ENCODE measurements around the gene PLCD1.
"Not testable (repeated sequence)": the region's sequence is repeated elsewhere in the genome, so short reads cannot be mapped to it uniquely, and the experiment has no call there.

The PLCD1 gene

GRCh38 chr3:37986479-37987314 is 42.7 kb downstream of the PLCD1 start:
- no peak for DNase-seq (ENCODE audit: low read depth)

DNA sequence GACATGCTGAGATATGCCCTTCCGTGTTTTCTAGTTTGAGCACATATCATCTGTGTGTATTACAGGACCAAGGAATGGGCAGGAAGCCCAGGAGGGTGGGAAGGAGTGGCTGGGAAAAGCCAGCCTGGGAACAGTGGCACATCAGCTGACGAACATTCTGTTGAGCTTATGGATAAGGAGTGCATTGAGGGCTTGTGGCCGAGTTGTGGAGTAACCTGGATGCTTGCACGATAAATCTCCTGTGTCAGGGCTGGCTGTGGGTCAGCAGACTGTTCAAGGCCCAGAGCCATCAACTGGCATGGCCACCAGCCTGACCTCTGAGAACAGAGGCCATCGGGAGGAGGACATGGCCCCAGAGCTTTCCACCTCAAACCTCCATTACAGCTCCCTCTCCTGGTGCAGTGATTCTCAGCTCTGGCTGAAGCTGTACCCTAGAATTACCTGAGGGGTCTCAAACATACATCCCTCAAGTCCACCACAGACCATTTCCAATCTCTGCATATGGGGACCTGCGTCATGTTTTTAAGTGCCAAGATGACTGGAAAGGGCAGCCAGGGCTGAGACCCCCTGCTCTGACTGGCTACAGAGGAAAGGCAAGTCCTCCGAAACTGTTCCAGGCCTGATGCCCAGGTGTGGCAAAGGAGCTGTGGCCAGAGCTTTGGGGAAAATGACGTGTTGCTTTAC is 43.7 kb downstream of the PLCD1 start:
- DNase-seq (ENCODE audit: low read depth), result peak; percentile 25

- no peak for DNase-seq (ENCODE audit: low read depth)
Measured at GRCh38 chr3:37984596-37984995, 44.8 kb downstream of the PLCD1 start.

DNA sequence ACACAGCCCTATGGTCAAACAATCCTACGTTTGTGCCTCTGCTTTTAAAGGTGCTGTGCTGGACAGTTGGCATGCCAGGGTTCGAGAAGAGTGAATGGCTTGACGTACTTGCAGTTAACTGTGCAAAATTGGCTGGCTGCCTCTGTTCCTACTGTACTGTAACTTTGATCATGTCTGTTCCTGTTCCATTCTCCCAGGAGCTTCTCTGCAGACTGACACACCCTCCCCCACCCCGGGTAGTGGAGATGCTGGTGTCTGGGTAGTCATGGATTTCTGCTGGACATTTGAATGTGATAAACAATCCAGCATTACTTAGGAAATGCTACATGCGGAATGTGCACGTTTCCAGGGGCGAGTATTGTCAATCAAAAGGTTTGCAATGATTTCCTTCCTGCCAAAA is 45.4 kb downstream of the PLCD1 start:
- no peak for DNase-seq (ENCODE audit: low read depth)

DNA sequence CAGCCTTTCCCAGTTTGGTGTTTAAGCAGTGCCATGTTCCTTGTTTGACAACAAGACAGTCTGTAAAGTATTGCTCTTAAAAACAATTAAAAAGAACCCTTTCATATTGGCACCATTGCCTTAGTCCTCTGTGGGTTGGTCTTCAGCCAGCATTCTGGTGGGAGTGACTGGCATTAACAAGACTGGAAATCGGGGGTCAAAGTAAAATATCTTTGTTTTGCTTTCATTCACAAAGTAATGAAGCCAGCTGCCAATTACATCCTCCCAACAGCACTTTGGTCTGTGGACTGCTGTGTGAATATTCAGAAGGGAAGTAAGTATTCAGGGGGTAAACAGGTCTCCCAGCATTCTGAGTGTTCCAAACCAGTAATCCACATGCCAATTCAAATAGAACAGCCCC is 47.1 kb downstream of the PLCD1 start:
- DNase-seq (ENCODE audit: low read depth), result no peak

- DNase-seq (ENCODE audit: low read depth), result no peak
Measured at GRCh38 chr3:37981348-37981664, 48.1 kb downstream of the PLCD1 start.

- no peak for DNase-seq (ENCODE audit: low read depth)
Measured at GRCh38 chr3:37980462-37981347, 48.7 kb downstream of the PLCD1 start.

- no peak for DNase-seq (ENCODE audit: low read depth)
Measured at GRCh38 chr3:37979541-37980461, 49.6 kb downstream of the PLCD1 start.

DNA sequence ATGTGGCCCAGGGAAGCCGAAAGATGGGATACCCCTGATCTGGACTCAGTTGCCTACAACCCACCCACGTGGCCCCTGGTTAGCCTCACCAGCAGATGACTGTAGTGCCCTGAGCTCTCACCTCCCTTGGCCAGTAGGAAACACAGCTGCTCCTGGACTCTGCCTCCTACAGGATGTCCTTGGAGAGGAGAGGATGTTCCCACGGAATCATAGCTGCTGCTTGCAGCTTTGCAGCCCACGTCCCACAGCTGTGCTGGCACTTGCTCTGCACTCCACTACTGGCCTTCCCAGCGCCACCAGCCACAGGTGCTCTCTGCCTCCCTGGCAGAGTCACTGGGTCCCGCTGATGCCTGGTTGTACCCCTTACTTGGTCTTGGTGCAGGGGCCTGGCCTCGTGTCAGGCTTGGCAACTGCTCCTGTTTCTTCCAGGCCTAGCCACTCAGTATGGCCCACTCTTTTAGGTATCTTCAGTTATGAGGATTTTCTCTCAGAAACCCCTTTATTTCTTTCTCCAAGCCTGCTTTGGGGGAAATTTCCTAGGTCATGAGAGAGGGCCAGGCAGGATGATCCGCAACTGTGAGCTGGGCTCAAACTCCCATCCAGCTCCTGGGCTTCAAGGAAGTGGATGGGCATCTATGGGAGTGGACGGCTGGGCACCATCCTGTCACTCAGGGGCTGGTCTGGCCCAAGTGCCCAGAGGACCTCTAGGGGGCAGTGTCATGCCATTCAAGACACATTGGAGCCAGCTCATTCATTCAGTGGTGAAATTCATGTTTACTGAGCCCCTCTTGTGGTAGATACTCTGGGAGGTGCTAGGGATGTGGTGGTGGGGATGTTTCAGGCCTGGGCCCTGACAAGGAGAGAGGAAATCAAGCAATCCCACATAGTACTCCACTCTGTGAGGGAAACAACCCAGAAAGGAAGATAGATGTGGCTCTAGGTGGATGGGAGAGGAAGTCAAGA is 55.0 kb downstream of the PLCD1 start:
- DNase-seq (ENCODE audit: low read depth), result peak; percentile 68

- peak; percentile 48 for DNase-seq (ENCODE audit: low read depth)
Measured at GRCh38 chr3:37973246-37974054, 56.0 kb downstream of the PLCD1 start.

- not testable (repeated sequence) for DNase-seq (ENCODE audit: low read depth)
Measured at GRCh38 chr3:37972056-37972455, 57.4 kb downstream of the PLCD1 start.

- DNase-seq (ENCODE audit: low read depth), result no peak
Measured at GRCh38 chr3:37971467-37971866, 58.0 kb downstream of the PLCD1 start.

DNA sequence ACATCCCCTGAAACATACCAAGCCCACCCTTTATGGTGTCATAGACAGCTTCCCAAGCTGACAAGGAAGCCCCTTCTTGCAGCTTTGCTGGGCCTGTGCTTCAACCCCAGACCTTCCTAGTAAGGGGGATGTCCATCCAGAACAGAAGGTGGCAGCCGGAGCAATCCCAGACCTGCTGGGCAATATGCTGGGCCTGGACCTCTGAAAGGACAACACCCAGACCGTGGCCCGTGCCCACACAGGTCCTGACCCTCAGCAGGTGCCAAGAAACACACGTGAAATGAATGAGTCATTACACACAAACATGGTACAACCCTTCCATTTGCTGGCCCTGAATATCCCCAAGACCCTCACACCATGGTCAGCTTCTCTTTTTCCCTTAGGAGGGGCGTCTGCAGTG is 58.6 kb downstream of the PLCD1 start:
- DNase-seq (ENCODE audit: low read depth), result no peak

- no peak for DNase-seq (ENCODE audit: low read depth)
Measured at GRCh38 chr3:37969596-37970100, 59.8 kb downstream of the PLCD1 start.

- DNase-seq (ENCODE audit: low read depth), result no peak
Measured at GRCh38 chr3:37968813-37969595, 60.4 kb downstream of the PLCD1 start.

DNA sequence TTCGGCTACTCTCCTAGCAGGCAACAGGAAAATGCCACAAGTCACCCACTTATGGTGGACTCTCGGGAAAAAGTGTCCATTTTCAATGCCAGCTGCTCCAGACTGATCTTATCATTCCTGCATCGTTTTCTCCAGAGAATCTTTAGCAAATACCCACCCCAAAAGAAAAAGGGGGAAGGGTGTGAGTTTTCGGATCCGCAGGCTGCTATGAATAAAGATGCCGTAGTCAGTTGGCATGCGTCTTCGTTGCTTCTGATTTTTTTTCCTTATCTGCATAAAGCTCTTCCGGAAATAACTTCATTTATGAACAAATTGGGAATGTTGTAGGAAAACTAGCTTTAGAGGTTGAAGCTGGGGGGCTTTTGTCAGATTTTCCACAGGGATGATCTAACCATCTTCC is 61.2 kb downstream of the PLCD1 start:
- DNase-seq (ENCODE audit: low read depth), result no peak

DNA sequence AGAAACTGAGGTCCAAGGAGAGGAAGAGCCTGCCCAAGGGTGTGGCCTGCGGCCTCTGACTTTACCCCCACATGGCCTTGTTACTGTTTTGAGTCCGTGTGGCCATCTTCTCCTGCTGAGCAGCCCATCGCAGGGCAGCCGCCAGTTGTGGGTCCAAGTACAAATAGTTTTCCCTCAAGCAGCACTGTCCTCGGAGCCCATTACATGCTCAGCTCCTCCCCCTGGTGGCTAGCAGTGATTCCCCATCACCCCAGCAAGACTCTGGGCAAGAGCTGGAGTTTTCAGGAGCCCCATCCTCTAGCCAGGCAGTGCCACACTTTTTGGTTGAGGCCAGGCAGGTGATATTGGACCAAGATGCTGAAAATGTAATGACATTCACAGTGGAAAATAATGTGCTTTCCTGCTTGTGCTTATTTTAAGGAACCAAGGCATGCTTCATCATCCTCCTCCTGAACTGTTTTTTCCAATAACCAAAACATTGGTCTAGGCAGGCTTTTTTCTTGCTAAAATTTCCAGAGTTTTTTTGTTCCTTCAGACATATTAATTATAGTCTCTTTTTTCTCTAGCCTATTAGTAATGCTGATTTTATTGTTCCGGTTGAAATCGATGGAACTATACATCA is 62.1 kb downstream of the PLCD1 start:
- DNase-seq (ENCODE audit: low read depth), result peak; percentile 74

- no peak for DNase-seq (ENCODE audit: low read depth)
Measured at GRCh38 chr3:37964716-37965115, 64.7 kb downstream of the PLCD1 start.

Measured in EH (cell line).